Gastroesophageal sphincter (tissue), 4 donors: ENCODE measurements around the gene IER3. TPM values are rescaled to one million over a fixed set of nuclear protein-coding genes. Genes with fewer than 3 reads are reported as not detected.

ENCODE experiments used
- ATAC-seq: fragments of 150-250 bp; one replicate; pipeline ENCODE4 v1.9.1; 2016; ENCODE audit warnings: mild to moderate bottlenecking, moderate library complexity
- H3K27ac ChIP-seq, 4 donors: fragments of 200-600 bp; sonication (generic) in 3 of 4; 1 replicate in 3 of 4; 2 replicates in 1 of 4; pipeline ENCODE4 v1.5.1; 2016 to 2019
- H3K27me3 ChIP-seq: fragments of 200-600 bp; sonication (generic); one replicate; pipeline ENCODE4 v1.5.1; 2019
- H3K36me3 ChIP-seq, 2 donors: fragments of 200-600 bp; sonication (generic); one replicate each; pipeline ENCODE4 v1.5.1; 2019; ENCODE audit warnings: control low read depth in 1 of 2
- H3K4me1 ChIP-seq, 3 donors: fragments of 200-600 bp; sonication (generic); 1 replicate in 2 of 3; 2 replicates in 1 of 3; pipeline ENCODE4 v1.5.1; 2016 to 2019; ENCODE audit warnings: control low read depth in 2 of 3
- H3K4me3 ChIP-seq, 2 donors: fragments of 200-600 bp; sonication (generic); one replicate each; pipeline ENCODE4 v1.5.1; 2019; ENCODE audit warnings: mild to moderate bottlenecking in 1 of 2, moderate library complexity in 1 of 2
- H3K9me3 ChIP-seq, 3 donors: fragments of 200-600 bp; sonication (generic); one replicate each; pipeline ENCODE4 v1.5.1; 2017 to 2019; ENCODE audit warnings: control low read depth in 2 of 3
- CTCF ChIP-seq, 4 experiments: fragments of 200-600 bp in 2 of 4; fragments of 450-650 bp in 2 of 4; sonication (generic) in 1 of 4; IDR thresholded peaks; one replicate each; pipeline ENCODE4 v1.5.1; 2017 to 2019; ENCODE audit warnings: antibody characterized with exemption in 4 of 4, mild to moderate bottlenecking in 2 of 4, moderate library complexity in 2 of 4
- EP300 ChIP-seq: sonication (generic); formaldehyde crosslinking; IDR thresholded peaks from one replicate; pipeline ENCODE4 v1.6.1; 2017; ENCODE audit warnings: antibody characterized with exemption, mild to moderate bottlenecking
- POLR2A ChIP-seq, 2 donors: fragments of 450-650 bp; IDR thresholded peaks; one replicate each; pipeline ENCODE4 v1.6.1; 2017; ENCODE audit warnings: antibody characterized with exemption in 2 of 2, mild to moderate bottlenecking in 2 of 2, moderate library complexity in 1 of 2
- POLR2AphosphoS5 ChIP-seq: sonication (generic); formaldehyde crosslinking; IDR thresholded peaks from one replicate; pipeline ENCODE4 v1.6.1; 2017; ENCODE audit warnings: antibody characterized with exemption
- WGBS, 2 donors: methylation state at CpG; one replicate each; pipeline ENCODE4 v1.1.5; 2018; ENCODE audit warnings: low coverage in 1 of 2; 5-methylcytosine and 5-hydroxymethylcytosine counted together
- total RNA-seq, 4 donors: library from RNA; depleted of rRNA; stranded (reverse); fragments of >200 nt; gene quantifications; one replicate each; pipeline ENCODE4 v1.1.0, GENCODE V29; 2016

Gene IER3
- total RNA-seq, 4 donors from 2014 or later: 5.6 to 31.9 (median 11.3) TPM

- Histone ChIP-seq H3K36me3 (peaks cover 0 to 92% of the 10 kb centered on the region in 2 donors), H3K27me3 (no peaks in the 10 kb centered on the region), H3K4me3 (no peak overlapping the region), H3K4me1 (peaks cover 2 to 82% (median 13%) of the 10 kb centered on the region in 3 donors), H3K27ac (peak overlapping the region in 3 of 4 donors; percentile 12 to 97 (median 94)), H3K9me3 (no peaks in the 10 kb centered on the region)
- TF ChIP-seq EP300 (no peak), POLR2AphosphoS5 (no peak), POLR2A (IDR thresholded peaks at IDR 0.05) (no peak), CTCF (IDR thresholded peaks at IDR 0.05) (no peak)
- WGBS, 2 donors: 81 to 89% methylated on average over 8 to 11 of the region's 11 CpGs
- no peak for ATAC-seq
Measured at GRCh38 chr6:30726506-30727413, 17.6 kb downstream of the IER3 start.

GRCh38 chr6:30725713-30726505 is 18.4 kb downstream of the IER3 start:
- 33 to 42% methylated on average over 2 of the region's 3 CpGs for WGBS, 2 donors
- H3K36me3 ChIP-seq: peaks cover 0 to 85% of the 10 kb centered on the region in 2 donors
- H3K4me3 ChIP-seq: no peak overlapping the region
- H3K9me3 ChIP-seq: no peaks in the 10 kb centered on the region
- H3K27me3 ChIP-seq: no peaks in the 10 kb centered on the region
- H3K27ac ChIP-seq: peak overlapping the region in 3 of 4 donors; percentile 12 to 97 (median 94)
- no peak for TF ChIP-seq CTCF (IDR thresholded peaks at IDR 0.05)
- TF ChIP-seq POLR2AphosphoS5: peak; percentile 19
- peaks cover 2 to 77% (median 13%) of the 10 kb centered on the region in 3 donors for H3K4me1 ChIP-seq
- no peak for ATAC-seq

- no peak for ATAC-seq
- peaks cover 2 to 69% (median 13%) of the 10 kb centered on the region in 3 donors for H3K4me1 ChIP-seq
Measured at GRCh38 chr6:30724906-30725667, 19.3 kb downstream of the IER3 start.

More at GRCh38 chr6:30724906-30725667, 19.3 kb downstream of the IER3 start:
- Histone ChIP-seq H3K9me3 (no peaks in the 10 kb centered on the region), H3K27me3 (no peaks in the 10 kb centered on the region), H3K4me3 (no peak overlapping the region), H3K36me3 (peaks cover 0 to 77% of the 10 kb centered on the region in 2 donors), H3K27ac (peak overlapping the region in 2 of 4 donors; percentile 94 to 97)
- TF ChIP-seq POLR2AphosphoS5 (no peak), CTCF (IDR thresholded peaks at IDR 0.05) (no peak)
- WGBS, 2 donors: 10 to 12% methylated on average over 5 to 6 of the region's 6 CpGs
